Endothelial cell (in vitro differentiated cells): ENCODE data around the gene KRTAP9-9. TPM values are rescaled to one million over a fixed set of nuclear protein-coding genes. Genes with fewer than 3 reads are reported as not detected.

Source experiments
- DNase-seq: peaks from one replicate; pipeline ENCODE4 v3.0.0; 2021; ENCODE audit warnings: low spot score
- H3K27ac Mint-ChIP-seq: one replicate; pipeline ENCODE4 v1.8.0; 2021; ENCODE audit warnings: mixed read lengths, inconsistent platforms; ENCODE audit not compliant: unreplicated experiment
- H3K27me3 Mint-ChIP-seq: one replicate; pipeline ENCODE4 v1.8.0; 2021; ENCODE audit warnings: mild to moderate bottlenecking, moderate library complexity, mixed read lengths, inconsistent platforms; ENCODE audit not compliant: unreplicated experiment
- H3K36me3 Mint-ChIP-seq: one replicate; pipeline ENCODE4 v1.8.0; 2021; ENCODE audit warnings: mild to moderate bottlenecking, low read depth, mixed read lengths, inconsistent platforms; ENCODE audit not compliant: unreplicated experiment
- H3K4me1 Mint-ChIP-seq: one replicate; pipeline ENCODE4 v1.8.0; 2021; ENCODE audit warnings: mild to moderate bottlenecking, mixed read lengths, inconsistent platforms; ENCODE audit not compliant: unreplicated experiment
- H3K4me3 Mint-ChIP-seq: one replicate; pipeline ENCODE4 v1.8.0; 2021; ENCODE audit warnings: mild to moderate bottlenecking, mixed read lengths, inconsistent platforms; ENCODE audit not compliant: unreplicated experiment
- H3K9me3 Mint-ChIP-seq: one replicate; pipeline ENCODE4 v1.8.0; 2021; ENCODE audit warnings: mixed read lengths, inconsistent platforms; ENCODE audit not compliant: unreplicated experiment
- CTCF ChIP-seq: fragments of 200-600 bp; sonication (generic); IDR thresholded peaks from one replicate; pipeline ENCODE4 v1.5.0; 2021; ENCODE audit warnings: antibody characterized with exemption; ENCODE audit not compliant: unreplicated experiment
- total RNA-seq: library from RNA; stranded (reverse); fragmentation: NEBNext Ultra II Directional; extraction: Animal tissue kit (Norgen Biotek cat#: 25700); gene quantifications from one replicate; pipeline ENCODE4 v1.2.1, GENCODE V29; 2021; ENCODE audit not compliant: unreplicated experiment

KRTAP9-9 gene
- total RNA-seq, 1 donor from 2014 or later, result not detected

- TF ChIP-seq CTCF, result no peak
- no peaks in the 10 kb centered on the region for H3K36me3 Mint-ChIP-seq
- no peak for DNase-seq
- H3K9me3 Mint-ChIP-seq, result no peaks in the 10 kb centered on the region
- peaks cover 6% of the 10 kb centered on the region for H3K4me1 Mint-ChIP-seq
- H3K27ac Mint-ChIP-seq, result no peak within 1 kb of the TSS
- peaks cover 2% of the 10 kb centered on the region for H3K27me3 Mint-ChIP-seq
- no peak within 1 kb of the TSS for H3K4me3 Mint-ChIP-seq
Measured at GRCh38 chr17:41301916-41302901, 47.0 kb downstream of the KRTAP9-9 start, which contains the start of gene KRTAP29-1. Gene KRTAP29-1, minus strand, starts transcription at chr17:41302851. Its CDS starts 0 bp downstream, at chr17:41302851.

GRCh38 chr17:41302981-41303380 is 47.8 kb downstream of the KRTAP9-9 start:
- H3K9me3 Mint-ChIP-seq, result no peaks in the 10 kb centered on the region
- no peak for TF ChIP-seq CTCF
- no peak overlapping the region for H3K27ac Mint-ChIP-seq
- H3K36me3 Mint-ChIP-seq, result peaks cover 4% of the 10 kb centered on the region
- no peak for DNase-seq
- no peak overlapping the region for H3K4me3 Mint-ChIP-seq
- peaks cover 4% of the 10 kb centered on the region for H3K27me3 Mint-ChIP-seq
- peaks cover 11% of the 10 kb centered on the region for H3K4me1 Mint-ChIP-seq

- TF ChIP-seq CTCF, result no peak
- Mint-ChIP-seq H3K4me1 (peaks cover 15% of the 10 kb centered on the region), H3K4me3 (no peak overlapping the region), H3K36me3 (peaks cover 6% of the 10 kb centered on the region), H3K27me3 (peaks cover 4% of the 10 kb centered on the region), H3K27ac (no peak overlapping the region), H3K9me3 (no peaks in the 10 kb centered on the region)
- no peak for DNase-seq
Measured at GRCh38 chr17:41304091-41304490, 48.9 kb downstream of the KRTAP9-9 start.

Other genes with a start within 250 kb of the KRTAP9-9 start
- not detected for gene KRTAP3-1, start 246.3 kb upstream of the KRTAP9-9 start, total RNA-seq
- gene KRTAP1-5, start 228.2 kb upstream of the KRTAP9-9 start, total RNA-seq, result not detected
- not detected for gene KRTAP1-4, start 225.2 kb upstream of the KRTAP9-9 start, total RNA-seq
- gene KRTAP1-3, start 220.5 kb upstream of the KRTAP9-9 start, total RNA-seq, result not detected
- not detected for gene KRTAP1-1, start 213.9 kb upstream of the KRTAP9-9 start, total RNA-seq
- gene KRTAP2-1, start 208.1 kb upstream of the KRTAP9-9 start, total RNA-seq, result not detected
- gene KRTAP2-2, start 200.2 kb upstream of the KRTAP9-9 start, total RNA-seq, result not detected
- not detected for gene KRTAP2-3, start 195.3 kb upstream of the KRTAP9-9 start, total RNA-seq
- not detected for gene KRTAP2-4, start 189.5 kb upstream of the KRTAP9-9 start, total RNA-seq
- gene KRTAP4-7, start 171.2 kb upstream of the KRTAP9-9 start, total RNA-seq, result not detected
- not detected for gene KRTAP4-8, start 157.2 kb upstream of the KRTAP9-9 start, total RNA-seq
- not detected for gene KRTAP4-16, start 153.2 kb upstream of the KRTAP9-9 start, total RNA-seq
- not detected for gene KRTAP4-9, start 150.0 kb upstream of the KRTAP9-9 start, total RNA-seq
- not detected for gene KRTAP4-11, start 137.0 kb upstream of the KRTAP9-9 start, total RNA-seq
- gene KRTAP4-12, start 131.2 kb upstream of the KRTAP9-9 start, total RNA-seq, result not detected
- not detected for gene KRTAP4-6, start 114.8 kb upstream of the KRTAP9-9 start, total RNA-seq
- not detected for gene KRTAP4-5, start 105.6 kb upstream of the KRTAP9-9 start, total RNA-seq
- not detected for gene KRTAP4-4, start 94.6 kb upstream of the KRTAP9-9 start, total RNA-seq
- not detected for gene KRTAP4-3, start 87.2 kb upstream of the KRTAP9-9 start, total RNA-seq
- not detected for gene KRTAP4-2, start 77.2 kb upstream of the KRTAP9-9 start, total RNA-seq
- not detected for gene KRTAP4-1, start 70.5 kb upstream of the KRTAP9-9 start, total RNA-seq
- gene KRTAP9-1, start 65.5 kb upstream of the KRTAP9-9 start, total RNA-seq, result not detected
- gene KRTAP9-2, start 28.7 kb upstream of the KRTAP9-9 start, total RNA-seq, result not detected
- not detected for gene KRTAP9-3, start 22.9 kb upstream of the KRTAP9-9 start, total RNA-seq
- not detected for gene KRTAP9-8, start 17.4 kb upstream of the KRTAP9-9 start, total RNA-seq
- not detected for gene KRTAP9-4, start 5.7 kb upstream of the KRTAP9-9 start, total RNA-seq
- not detected for gene KRTAP9-6, start 10.0 kb downstream of the KRTAP9-9 start, total RNA-seq
- not detected for gene KRTAP9-7, start 20.3 kb downstream of the KRTAP9-9 start, total RNA-seq
- gene KRTAP29-1, start 47.5 kb downstream of the KRTAP9-9 start, total RNA-seq, result not detected
- not detected for gene KRTAP16-1, start 53.9 kb downstream of the KRTAP9-9 start, total RNA-seq
- gene KRTAP17-1, start 60.3 kb downstream of the KRTAP9-9 start, total RNA-seq, result not detected
- not detected for gene KRT33A, start 95.4 kb downstream of the KRTAP9-9 start, total RNA-seq
- gene KRT33B, start 114.4 kb downstream of the KRTAP9-9 start, total RNA-seq, result not detected
- not detected for gene KRT34, start 126.9 kb downstream of the KRTAP9-9 start, total RNA-seq
- gene KRT31, start 142.2 kb downstream of the KRTAP9-9 start, total RNA-seq, result not detected
- not detected for gene KRT37, start 169.2 kb downstream of the KRTAP9-9 start, total RNA-seq
- gene KRT38, start 185.6 kb downstream of the KRTAP9-9 start, total RNA-seq, result not detected
- gene KRT32, start 212.0 kb downstream of the KRTAP9-9 start, total RNA-seq, result not detected
- gene KRT35, start 225.8 kb downstream of the KRTAP9-9 start, total RNA-seq, result not detected
- not detected for gene KRT36, start 234.5 kb downstream of the KRTAP9-9 start, total RNA-seq